HG03442 (cell line): Measurements from ENCODE around the gene ODR4.
"Not testable (repeated sequence)": the region's sequence is repeated elsewhere in the genome, so short reads cannot be mapped to it uniquely, and the experiment has no call there.

Source experiments
- ATAC-seq: cut with Tn5 transposase; IDR thresholded peaks from one replicate; pipeline ENCODE4 v1.9.1; 2021; ENCODE audit warnings: mild to moderate bottlenecking, moderate library complexity; ENCODE audit not compliant: unreplicated experiment

The ODR4 gene

GRCh38 chr1:186375152-186375928 is at the start of gene ODR4, which contains the start of gene TPR:
ODR4 (plus strand) TSS chr1:186375838; CDS start chr1:186379786, 3,948 bp downstream.
TPR (minus strand) TSS chr1:186375253; CDS start chr1:186375028, 225 bp downstream.
- ATAC-seq = peak; percentile 89

- no peak for ATAC-seq
Measured at GRCh38 chr1:186326009-186326408, 49.6 kb upstream of the ODR4 start.

GRCh38 chr1:186327331-186327730 is 48.3 kb upstream of the ODR4 start:
- ATAC-seq = no peak

- no peak for ATAC-seq
Measured at GRCh38 chr1:186330758-186331157, 44.9 kb upstream of the ODR4 start.

- no peak for ATAC-seq
Measured at GRCh38 chr1:186337554-186337953, 38.1 kb upstream of the ODR4 start.

GRCh38 chr1:186340772-186341171 is 34.9 kb upstream of the ODR4 start:
- no peak for ATAC-seq

GRCh38 chr1:186347837-186348691 is 27.6 kb upstream of the ODR4 start:
- not testable (repeated sequence) for ATAC-seq

GRCh38 chr1:186374303-186375151 is 1.1 kb upstream of the ODR4 start:
- peak; percentile 31 for ATAC-seq

GRCh38 chr1:186375929-186376319 is 286 bp downstream of the ODR4 start:
- no peak for ATAC-seq

GRCh38 chr1:186386725-186387383 is 11.2 kb downstream of the ODR4 start:
- ATAC-seq = no peak

- ATAC-seq = no peak
Measured at GRCh38 chr1:186390925-186391324, 15.3 kb downstream of the ODR4 start.

- no peak for ATAC-seq
Measured at GRCh38 chr1:186391841-186392240, 16.2 kb downstream of the ODR4 start.

GRCh38 chr1:186392711-186393110 is 17.1 kb downstream of the ODR4 start:
- ATAC-seq = not testable (repeated sequence)

- ATAC-seq = not testable (repeated sequence)
Measured at GRCh38 chr1:186401446-186401845, 25.8 kb downstream of the ODR4 start.

GRCh38 chr1:186403632-186404031 is 28.0 kb downstream of the ODR4 start:
- ATAC-seq = no peak

- peak; percentile 64 for ATAC-seq
Measured at GRCh38 chr1:186404454-186405051, 28.9 kb downstream of the ODR4 start.

- ATAC-seq = peak; percentile 65
Measured at GRCh38 chr1:186409091-186409490, 33.5 kb downstream of the ODR4 start.

- ATAC-seq = no peak
Measured at GRCh38 chr1:186413319-186413718, 37.7 kb downstream of the ODR4 start.

GRCh38 chr1:186418503-186418902 is 42.9 kb downstream of the ODR4 start:
- ATAC-seq = no peak

- ATAC-seq = no peak
Measured at GRCh38 chr1:186420311-186420710, 44.7 kb downstream of the ODR4 start.
